BJ (cell line): ENCODE results near the gene E2F7. TPM values are rescaled to one million over a fixed set of nuclear protein-coding genes. Genes with fewer than 3 reads are reported as not detected.
A peak's percentile ranks its signal among the peaks of the same experiment; 100 is the strongest.

Experiments used
- CTCF ChIA-PET: fragments of 350-600 bp; formaldehyde crosslinking; extraction: SDS; loops from one replicate; lab custom pipeline; 2021; ENCODE audit warnings: antibody characterized with exemption, inconsistent platforms; lab: Yijun Ruan, JAX
- POLR2A ChIA-PET: fragments of 300-600 bp; sonication (Branson Sonifier 250); formaldehyde crosslinking; extraction: SDS; loops from one replicate; lab custom pipeline; 2021; ENCODE audit warnings: antibody characterized with exemption; lab: Charles Lee
- DNase-seq: peaks from one replicate; pipeline ENCODE4 v3.0.0-alpha.2; 2011; ENCODE audit warnings: low read depth
- H3K27me3 ChIP-seq: 2 replicates; pipeline ENCODE4 v1.6.0; 2011; ENCODE audit warnings: low read length; ENCODE audit not compliant: control insufficient read depth, insufficient read depth
- H3K36me3 ChIP-seq: 2 replicates; pipeline ENCODE4 v1.5.1; 2011; ENCODE audit warnings: low read length; ENCODE audit not compliant: control insufficient read depth, insufficient read depth
- H3K4me3 ChIP-seq: 2 replicates; pipeline ENCODE4 v1.5.1; 2011; ENCODE audit warnings: low read depth, mild to moderate bottlenecking, control low read depth, low read length
- CTCF ChIP-seq: IDR thresholded peaks from 2 replicates; pipeline ENCODE4 v1.5.1; 2011; ENCODE audit warnings: low read depth, mild to moderate bottlenecking, control low read depth, inconsistent platforms, low read length, moderate library complexity; ENCODE audit not compliant: insufficient read depth
- polyA plus RNA-seq: library from polyadenylated mRNA; depleted of rRNA; stranded (reverse); fragments of >200 nt; gene quantifications from 2 replicates; pipeline ENCODE4 v1.2.3, GENCODE V29; 2011

E2F7 gene
- polyA plus RNA-seq, 1 experiment, result 3.6 TPM

DNA sequence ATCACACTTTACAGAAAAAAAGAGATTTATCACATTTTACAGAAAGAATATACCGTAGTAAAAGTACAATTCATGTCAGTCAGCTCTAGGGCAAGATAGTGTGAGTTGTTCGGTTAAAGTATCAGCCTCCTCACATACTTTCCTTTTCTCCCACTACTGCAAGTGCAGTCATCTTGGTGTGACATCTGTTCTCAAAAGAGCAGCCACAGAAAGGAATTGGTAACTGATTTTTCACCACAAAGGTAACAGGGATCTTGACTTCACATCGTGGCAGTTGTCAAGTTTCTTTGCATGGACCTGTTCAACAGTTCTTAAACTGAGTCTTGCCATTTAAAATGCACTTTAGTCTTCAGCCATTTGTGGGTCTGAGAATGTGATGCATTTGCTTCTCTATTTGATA is 5.0 kb upstream of the E2F7 start:
- ChIA-PET CTCF (no interaction called here), POLR2A (no interaction called here)
- Histone ChIP-seq H3K27me3 (no peaks in the 10 kb centered on the region), H3K4me3 (no peak overlapping the region), H3K36me3 (no peaks in the 10 kb centered on the region)
- no peak for DNase-seq
- TF ChIP-seq CTCF, result no peak

DNA sequence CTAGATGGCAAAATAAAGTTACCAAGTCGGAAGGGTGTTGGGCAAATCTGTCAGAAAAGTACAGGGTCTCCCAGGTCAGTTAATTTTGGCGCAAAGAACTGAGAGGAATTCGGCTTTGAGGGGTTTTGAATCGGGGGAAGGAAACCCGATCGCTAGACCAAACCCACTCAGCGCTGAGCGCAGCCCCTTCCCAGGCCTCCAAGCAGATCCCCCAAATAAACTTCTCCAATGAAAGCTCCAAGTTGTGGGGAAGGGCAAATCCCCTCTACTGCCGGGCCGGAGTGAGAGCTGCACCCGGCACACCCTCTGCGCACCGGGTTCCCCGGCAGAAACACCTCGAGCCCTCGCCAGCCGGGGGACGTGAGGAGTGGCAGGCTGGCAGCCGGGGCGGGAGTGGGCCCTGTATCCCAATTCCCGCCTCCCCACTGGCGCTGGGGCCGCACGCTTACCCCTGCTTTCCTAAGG is 441 bp downstream of the E2F7 start:
- H3K36me3 ChIP-seq, result no peaks in the 10 kb centered on the region
- peak overlapping the region; percentile 65 for H3K4me3 ChIP-seq
- no peak for TF ChIP-seq CTCF
- no peaks in the 10 kb centered on the region for H3K27me3 ChIP-seq
- no peak for DNase-seq
- ChIA-PET POLR2A (no interaction called here), CTCF (interaction anchor here (0.7 to 0.9 kb wide), 3 partner anchors 14 to 255 kb away, joined by 3 read pairs; no protein-coding TSS in a partner anchor)

DNA sequence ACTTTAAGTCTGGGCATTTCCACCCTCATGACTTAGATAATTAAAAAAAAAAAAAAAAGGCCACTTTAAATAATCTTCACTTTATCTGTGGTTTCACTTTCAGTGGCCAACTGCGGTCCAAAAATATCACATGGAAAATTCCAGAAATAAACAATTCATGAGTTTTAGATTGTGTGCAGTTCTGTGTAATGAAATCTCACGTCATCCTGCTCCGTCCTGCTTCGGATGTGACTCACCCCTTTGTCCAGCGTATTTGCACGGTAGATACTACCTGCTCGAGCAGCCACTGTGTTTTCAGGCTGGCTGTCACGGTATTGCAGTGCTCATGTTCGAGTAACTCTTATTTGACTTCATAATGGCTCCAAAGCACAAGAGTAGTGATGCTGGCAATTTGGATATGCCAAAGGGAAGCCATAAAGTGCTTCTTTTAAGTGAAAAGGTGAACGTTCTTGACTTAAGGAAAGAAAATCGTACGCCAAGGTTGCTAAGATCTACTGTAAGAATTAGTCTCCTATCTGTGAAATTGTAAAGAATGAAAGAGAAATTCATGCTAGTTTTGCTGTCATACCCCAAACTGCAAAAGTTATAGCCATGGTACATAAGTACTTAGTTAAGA is 2.4 kb downstream of the E2F7 start:
- Histone ChIP-seq H3K4me3 (no peak overlapping the region), H3K36me3 (no peaks in the 10 kb centered on the region), H3K27me3 (no peaks in the 10 kb centered on the region)
- no peak for TF ChIP-seq CTCF
- CTCF ChIA-PET, result no interaction called here
- no peak for DNase-seq
- POLR2A ChIA-PET, result no interaction called here

DNA sequence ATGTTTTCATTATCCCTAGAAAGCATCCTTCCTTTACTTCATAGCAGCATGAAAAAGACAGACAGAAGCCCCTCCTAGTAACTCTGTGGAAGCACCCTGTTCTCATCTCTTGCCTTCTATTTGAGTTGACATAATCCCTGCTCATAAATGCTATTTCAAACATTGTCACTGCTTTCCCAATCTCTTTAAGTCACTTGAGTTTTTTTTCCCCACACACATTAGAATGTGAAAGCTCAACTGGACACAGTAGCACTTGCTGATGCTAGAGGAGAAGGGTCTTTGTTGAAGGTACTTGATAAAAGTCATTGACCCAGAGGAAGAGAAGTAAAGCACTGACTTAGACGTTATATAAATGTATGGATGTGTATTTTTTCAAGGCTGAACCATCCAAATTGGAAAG is 3.0 kb downstream of the E2F7 start:
- CTCF ChIA-PET, result interaction anchor here (1.1 to 3.5 kb wide), 2 partner anchors 13 to 88 kb away, joined by 3 to 25 read pairs; no protein-coding TSS in a partner anchor
- POLR2A ChIA-PET, result interaction anchor here (0.6 kb wide), 1 partner anchor 918 kb away, joined by 3 read pairs; no protein-coding TSS in a partner anchor
- DNase-seq, result no peak

More for the DNA sequence above, 3.0 kb downstream of the E2F7 start:
- no peak overlapping the region for H3K4me3 ChIP-seq
- no peak for TF ChIP-seq CTCF
- H3K27me3 ChIP-seq, result no peaks in the 10 kb centered on the region
- H3K36me3 ChIP-seq, result no peaks in the 10 kb centered on the region
